Stimulated activated naive CD8-positive, alpha-beta T cell treated with anti-CD3 and anti-CD28 coated beads, Interleukin-15, Interleukin-2, amounts not matched to agents 100 U/mL and 50 U/mL, for 24 hours (primary cell): ENCODE results near the gene KCNMA1.
"Not testable (repeated sequence)": the region's sequence is repeated elsewhere in the genome, so short reads cannot be mapped to it uniquely, and the experiment has no call there.

ENCODE experiments used
- ATAC-seq: fragments of 150-1000 bp; cut with Tn5 transposase; one replicate; pipeline ENCODE4 v1.10.0; 2021
- DNase-seq: peaks from one replicate; pipeline ENCODE4 v3.0.0; 2021

KCNMA1 gene

GRCh38 chr10:77604941-77605351, 32.7 kb downstream of the KCNMA1 start:
- DNase-seq (no peak), ATAC-seq (no peak)

- DNase-seq (no peak), ATAC-seq (no peak)
Observed at GRCh38 chr10:77604063-77604462, 33.5 kb downstream of the KCNMA1 start.

DNA sequence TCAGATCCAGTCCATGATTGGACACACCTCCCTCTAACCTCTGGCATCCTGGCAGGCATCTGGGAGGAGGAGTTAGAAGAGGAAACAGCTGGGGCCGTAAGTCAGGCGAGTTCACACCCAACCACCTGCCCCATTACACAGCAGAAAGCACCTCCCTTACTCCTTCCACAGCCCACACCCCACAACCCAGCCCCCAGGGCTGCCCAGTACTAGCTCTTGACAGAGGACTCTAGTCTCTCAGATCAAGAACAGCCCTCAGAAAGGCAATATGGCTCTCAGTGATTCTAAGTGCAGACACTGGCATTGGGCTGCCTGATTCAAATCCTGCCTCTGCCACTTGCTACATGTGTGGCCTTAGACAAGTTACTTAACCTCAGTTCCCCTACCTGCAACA, 34.1 kb downstream of the KCNMA1 start:
- no peak for DNase-seq
- no peak for ATAC-seq

- ATAC-seq (no peak), DNase-seq (no peak)
Observed at GRCh38 chr10:77602913-77603533, 34.6 kb downstream of the KCNMA1 start.

DNA sequence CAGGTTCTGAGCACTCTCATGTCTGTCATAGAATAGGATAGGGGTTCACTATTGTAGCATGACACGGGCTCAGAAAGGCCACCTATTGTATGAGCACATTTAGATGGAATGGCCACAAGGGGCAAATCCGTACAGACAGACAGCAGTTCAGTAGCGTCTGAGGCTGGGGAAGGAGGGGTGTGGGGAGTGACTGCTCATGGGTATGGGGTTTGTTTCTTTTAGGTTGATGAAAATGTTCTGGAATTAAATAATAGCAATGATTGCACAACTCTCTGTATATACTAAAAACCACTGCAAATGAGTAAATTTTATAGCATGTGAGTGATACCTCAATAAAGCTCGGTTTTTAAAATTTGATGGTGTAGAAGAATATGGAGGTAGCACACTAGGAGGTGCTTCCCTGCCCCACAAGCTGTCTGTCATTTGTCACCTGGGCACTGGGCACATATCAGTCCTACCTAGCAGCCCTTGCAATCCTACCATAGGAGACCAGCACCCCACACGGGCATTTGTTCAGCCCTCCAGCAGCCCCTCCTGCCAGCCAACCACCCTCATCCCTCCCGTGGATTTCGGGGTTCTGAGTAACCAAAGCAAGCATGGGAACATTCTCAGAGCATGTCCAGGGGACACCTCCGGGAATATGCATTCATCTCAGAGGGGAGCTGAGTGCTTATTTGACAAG, 35.2 kb downstream of the KCNMA1 start:
- ATAC-seq (no peak), DNase-seq (no peak)

DNA sequence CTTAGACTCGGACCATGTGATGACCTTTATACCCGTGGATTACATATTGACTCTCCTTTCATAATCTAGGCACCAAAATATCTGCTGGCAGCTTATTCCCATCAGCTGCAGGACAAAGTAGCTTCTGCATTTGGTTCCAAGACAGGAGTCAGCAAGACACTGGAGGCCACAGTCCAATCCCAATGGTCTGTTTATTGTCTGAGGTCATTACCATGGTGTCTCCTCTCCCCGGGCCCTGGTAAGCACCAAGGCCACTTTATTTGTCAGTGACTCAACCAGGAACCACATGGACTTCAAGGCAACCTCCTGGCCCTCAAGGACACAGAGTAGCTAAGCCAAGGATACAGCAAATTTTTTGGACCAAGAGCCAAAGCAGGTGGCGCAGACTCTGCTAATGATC, 36.1 kb downstream of the KCNMA1 start:
- ATAC-seq (no peak), DNase-seq (no peak)

GRCh38 chr10:77600640-77601039, 37.0 kb downstream of the KCNMA1 start:
- DNase-seq (no peak), ATAC-seq (no peak)

- DNase-seq (no peak), ATAC-seq (no peak)
Observed at GRCh38 chr10:77599651-77600050, 38.0 kb downstream of the KCNMA1 start.

GRCh38 chr10:77598606-77599005, 39.0 kb downstream of the KCNMA1 start:
- ATAC-seq (no peak), DNase-seq (no peak)

GRCh38 chr10:77597560-77597959, 40.0 kb downstream of the KCNMA1 start:
- DNase-seq, result no peak
- no peak for ATAC-seq

DNA sequence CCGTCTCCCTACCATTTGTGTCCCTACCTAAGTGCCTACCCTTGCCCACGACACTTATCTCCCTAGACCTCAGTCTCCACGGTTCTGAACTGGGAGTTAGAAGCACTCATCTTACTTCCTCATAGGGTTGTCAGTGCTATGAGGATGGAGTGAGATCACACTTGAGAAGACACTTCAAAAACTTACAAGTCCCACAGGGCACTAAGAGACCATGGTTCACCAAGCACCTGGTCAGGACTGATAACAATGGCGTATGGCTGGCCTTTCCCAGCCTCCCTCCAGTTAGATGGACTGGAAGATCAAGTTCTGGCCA, 43.2 kb downstream of the KCNMA1 start:
- no peak for ATAC-seq
- no peak for DNase-seq

DNA sequence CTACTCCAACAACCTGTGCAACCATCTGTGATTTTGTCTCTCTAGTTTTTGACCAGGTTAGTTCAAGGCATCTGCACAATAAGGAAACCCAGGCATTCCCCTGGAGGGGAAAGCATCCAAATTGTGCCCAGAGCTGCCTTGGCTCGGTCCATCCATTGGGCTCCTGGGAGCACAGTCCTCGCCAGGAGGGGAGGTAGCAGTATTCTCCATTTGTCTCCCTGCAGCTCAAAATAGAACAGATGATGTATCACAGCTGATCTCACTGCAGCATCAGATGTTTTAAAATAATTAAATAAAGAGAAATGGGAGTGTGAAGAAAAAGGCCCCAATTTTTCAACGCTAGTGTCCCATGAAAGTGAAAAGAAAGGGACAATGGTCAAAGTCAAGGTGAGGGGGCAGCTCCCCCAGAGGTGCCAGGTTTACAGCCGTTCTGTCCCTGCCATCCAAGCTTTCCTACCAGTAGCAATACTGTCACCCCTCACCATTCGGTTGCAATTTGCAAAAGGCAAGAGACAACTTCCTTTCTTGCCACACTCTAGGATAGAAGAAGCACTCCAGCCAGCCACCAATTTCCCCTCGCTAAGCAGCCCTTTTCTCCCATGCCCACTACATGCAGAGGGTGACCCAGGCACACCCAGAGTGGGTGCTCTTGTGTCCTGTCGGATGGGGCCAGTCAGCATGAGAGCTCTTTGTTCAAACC, 43.7 kb downstream of the KCNMA1 start:
- DNase-seq (no peak), ATAC-seq (no peak)

DNA sequence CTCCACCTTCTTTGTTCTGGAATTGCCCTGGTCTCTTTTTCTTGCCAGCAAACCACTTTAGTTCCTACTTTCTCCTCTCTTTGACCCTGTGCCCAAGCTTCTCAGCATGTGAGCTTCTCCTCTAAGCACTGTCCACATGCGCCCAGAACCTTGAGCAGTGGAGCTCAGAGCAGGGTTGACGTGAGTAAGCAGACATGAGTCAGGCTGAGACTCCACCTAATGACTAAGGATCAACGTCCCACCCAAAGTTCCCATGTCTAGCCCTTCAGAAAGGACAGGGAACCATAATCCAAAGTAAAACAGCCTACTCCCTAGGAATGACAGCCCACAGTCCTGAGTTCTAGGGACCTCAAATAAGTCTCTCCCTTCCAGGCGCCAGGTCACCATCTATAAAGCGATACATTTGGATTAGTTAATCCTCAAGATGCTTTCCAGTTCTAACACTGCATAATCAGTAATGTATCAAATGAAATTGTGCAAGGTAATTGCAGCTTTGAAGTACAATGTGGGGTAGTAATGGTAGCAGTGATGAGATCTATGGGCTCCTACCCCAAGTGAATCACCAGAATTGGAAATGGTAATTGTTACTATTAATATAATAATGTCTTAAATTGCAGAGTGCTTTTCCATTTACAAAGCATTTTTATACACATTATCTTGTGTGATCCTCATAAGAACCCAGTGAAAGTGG, 44.5 kb downstream of the KCNMA1 start:
- no peak for DNase-seq
- ATAC-seq, result no peak

DNA sequence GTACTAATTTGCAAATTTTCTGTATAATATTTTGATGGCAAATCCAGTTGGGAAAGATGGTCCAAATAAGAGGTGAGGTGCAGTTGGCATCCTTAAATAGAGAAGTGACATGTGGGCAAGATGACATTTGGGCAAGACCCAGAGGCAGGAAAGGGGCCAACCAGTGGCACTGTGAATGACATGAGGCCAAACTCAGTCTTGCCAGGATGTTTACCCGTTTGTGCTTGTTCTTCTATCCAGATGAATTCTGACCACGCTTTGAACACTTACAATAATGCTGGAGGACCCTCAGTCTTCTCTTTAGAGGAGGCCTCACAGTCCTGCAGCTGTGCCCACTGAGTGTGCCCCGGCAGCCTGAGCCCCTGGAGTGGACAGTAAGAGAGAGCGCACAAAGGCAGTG, 45.1 kb downstream of the KCNMA1 start:
- ATAC-seq (no peak), DNase-seq (no peak)

GRCh38 chr10:77591238-77591880, 46.2 kb downstream of the KCNMA1 start:
- ATAC-seq (no peak), DNase-seq (no peak)

DNA sequence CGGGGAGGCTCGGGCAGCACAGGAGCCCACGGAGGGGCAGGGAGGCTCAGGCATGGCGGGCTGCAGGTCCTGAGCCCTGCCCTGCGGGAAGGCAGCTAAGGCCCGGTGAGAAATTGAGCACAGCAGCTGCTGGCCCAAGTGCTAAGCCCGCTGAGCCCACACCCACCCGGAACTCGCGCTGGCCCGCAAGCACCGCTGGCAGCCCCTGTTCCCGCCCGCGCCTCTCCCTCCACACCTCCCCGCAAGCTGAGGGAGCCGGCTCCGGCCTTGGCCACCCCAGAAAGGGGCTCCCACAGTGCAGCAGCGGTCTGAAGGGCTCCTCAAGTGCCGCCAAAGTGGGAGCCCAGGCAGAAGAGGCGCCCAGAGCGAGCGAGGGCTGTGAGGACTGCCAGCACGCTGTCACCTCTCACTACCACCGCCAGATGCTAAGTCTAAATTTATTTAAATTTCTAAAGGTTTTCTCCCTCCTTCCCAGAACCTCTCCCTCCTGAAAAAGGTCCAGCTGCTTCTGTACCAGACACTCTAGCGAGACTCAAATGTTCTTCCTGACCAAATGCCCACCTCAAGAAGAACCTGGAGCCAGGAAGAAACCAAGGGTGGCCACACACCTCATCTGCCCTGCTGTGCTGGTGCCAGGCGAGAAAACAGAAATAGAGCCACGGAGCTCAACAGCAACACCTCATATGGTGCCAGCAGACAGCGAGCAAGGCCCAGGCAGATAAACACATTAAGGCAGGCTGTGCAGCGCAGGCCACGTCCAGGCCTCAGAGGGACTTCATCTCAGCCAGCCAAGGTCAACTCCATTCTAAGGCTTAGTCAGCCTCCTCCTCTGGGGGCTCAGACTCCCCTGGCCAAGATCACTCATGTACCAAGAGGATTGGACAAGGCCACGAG, 47.0 kb downstream of the KCNMA1 start:
- no peak for ATAC-seq
- no peak for DNase-seq

- not testable (repeated sequence) for ATAC-seq, DNase-seq
Observed at GRCh38 chr10:77589703-77590102, 47.9 kb downstream of the KCNMA1 start.

- DNase-seq (no peak), ATAC-seq (no peak)
Observed at GRCh38 chr10:77588886-77589285, 48.7 kb downstream of the KCNMA1 start.

GRCh38 chr10:77587416-77587790, 50.2 kb downstream of the KCNMA1 start:
- no peak for ATAC-seq
- no peak for DNase-seq

GRCh38 chr10:77586719-77587415, 50.7 kb downstream of the KCNMA1 start:
- no peak for DNase-seq
- ATAC-seq, result no peak

DNA sequence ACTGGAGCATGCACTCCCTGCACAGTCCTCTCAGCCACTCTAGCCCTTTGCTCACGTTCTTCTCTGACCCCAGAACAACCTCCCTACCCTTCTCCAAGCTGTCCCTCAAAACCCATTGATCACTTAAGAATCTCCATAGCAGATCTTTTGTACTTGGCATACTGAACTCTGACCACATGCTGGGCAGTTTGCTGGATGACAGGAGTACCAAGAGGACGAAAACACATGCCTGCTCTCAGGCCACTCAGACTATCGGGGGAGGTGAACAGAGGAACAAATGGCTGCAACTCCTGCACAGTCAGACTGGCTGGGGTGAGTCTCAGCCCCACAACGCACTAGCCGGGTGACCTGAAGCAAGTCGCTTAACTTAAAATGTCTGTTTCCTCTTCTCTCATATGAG, 52.7 kb downstream of the KCNMA1 start:
- no peak for ATAC-seq
- DNase-seq, result no peak
